H7 (cell line): Measurements from ENCODE around the gene ZNF398. TPM values are rescaled to one million over a fixed set of nuclear protein-coding genes. Genes with fewer than 3 reads are reported as not detected.

Experiments
- DNase-seq: peaks from one replicate; pipeline ENCODE4 v3.0.0; 2012
- H3K27me3 ChIP-seq: 2 replicates; pipeline ENCODE4 v1.6.0; 2011; ENCODE audit warnings: mild to moderate bottlenecking, low read length; ENCODE audit not compliant: control insufficient read depth, insufficient read depth
- H3K36me3 ChIP-seq: replicated peaks from 2 replicates; pipeline ENCODE4 v1.5.1; 2011; ENCODE audit warnings: low read length; ENCODE audit not compliant: control insufficient read depth, insufficient read depth
- H3K4me3 ChIP-seq: 2 replicates; pipeline ENCODE4 v1.5.1; 2011; ENCODE audit warnings: low read depth, mild to moderate bottlenecking, control low read depth, low read length, moderate library complexity; ENCODE audit not compliant: insufficient read depth
- total RNA-seq: library from RNA; depleted of rRNA; stranded (reverse); fragments of >200 nt; shearing (Covaris generic); gene quantifications from 2 replicates; pipeline ENCODE4 v1.2.3, GENCODE V29; 2014; rRNA removed

ZNF398 gene
- total RNA-seq: 43.0 and 55.2 TPM in 2 replicates

- DNase-seq: peak; percentile 96
- Histone ChIP-seq H3K27me3 (no peaks in the 10 kb centered on the region), H3K36me3 (peaks cover 4% of the 10 kb centered on the region), H3K4me3 (peak within 1 kb of the TSS; percentile 97)
Observed at GRCh38 chr7:149147072-149147751, at the start of gene ZNF398. Gene ZNF398, plus strand, starts transcription at chr7:149147453. Its CDS starts 290 bp downstream, at chr7:149147743.

- H3K36me3 ChIP-seq: no peaks in the 10 kb centered on the region
- H3K4me3 ChIP-seq: no peak overlapping the region
- no peaks in the 10 kb centered on the region for H3K27me3 ChIP-seq
- no peak for DNase-seq
Observed at GRCh38 chr7:149099058-149099457, 48.2 kb upstream of the ZNF398 start.

GRCh38 chr7:149100821-149101220, 46.4 kb upstream of the ZNF398 start:
- no peak overlapping the region for H3K4me3 ChIP-seq
- no peaks in the 10 kb centered on the region for H3K27me3 ChIP-seq
- H3K36me3 ChIP-seq: no peaks in the 10 kb centered on the region
- no peak for DNase-seq

GRCh38 chr7:149102666-149103065, 44.6 kb upstream of the ZNF398 start:
- Histone ChIP-seq H3K27me3 (no peaks in the 10 kb centered on the region), H3K36me3 (no peaks in the 10 kb centered on the region), H3K4me3 (no peak overlapping the region)
- no peak for DNase-seq

- Histone ChIP-seq H3K36me3 (no peaks in the 10 kb centered on the region), H3K27me3 (no peaks in the 10 kb centered on the region), H3K4me3 (no peak overlapping the region)
- peak; percentile 43 for DNase-seq
Observed at GRCh38 chr7:149103424-149103823, 43.8 kb upstream of the ZNF398 start.

- H3K36me3 ChIP-seq: no peaks in the 10 kb centered on the region
- DNase-seq: no peak
- no peak overlapping the region for H3K4me3 ChIP-seq
- no peaks in the 10 kb centered on the region for H3K27me3 ChIP-seq
Observed at GRCh38 chr7:149104214-149104613, 43.0 kb upstream of the ZNF398 start.

- Histone ChIP-seq H3K36me3 (no peaks in the 10 kb centered on the region), H3K4me3 (no peak overlapping the region), H3K27me3 (no peaks in the 10 kb centered on the region)
- DNase-seq: peak; percentile 32
Observed at GRCh38 chr7:149104749-149105148, 42.5 kb upstream of the ZNF398 start.

- Histone ChIP-seq H3K4me3 (no peak overlapping the region), H3K36me3 (no peaks in the 10 kb centered on the region), H3K27me3 (no peaks in the 10 kb centered on the region)
- DNase-seq: no peak
Observed at GRCh38 chr7:149109969-149110368, 37.3 kb upstream of the ZNF398 start.

- DNase-seq: peak; percentile 74
- Histone ChIP-seq H3K27me3 (no peaks in the 10 kb centered on the region), H3K36me3 (no peaks in the 10 kb centered on the region), H3K4me3 (peak overlapping the region; percentile 98)
Observed at GRCh38 chr7:149125189-149125862, 21.9 kb upstream of the ZNF398 start.

- peak; percentile 98 for DNase-seq
- Histone ChIP-seq H3K4me3 (peak within 1 kb of the TSS; percentile 98), H3K36me3 (no peaks in the 10 kb centered on the region; the same call in none of the 2 replicates)
Observed at GRCh38 chr7:149125863-149126661, 21.2 kb upstream of the ZNF398 start, which contains the start of gene ZNF425. Gene ZNF425, minus strand, starts transcription at chr7:149126324. Its CDS starts 111 bp downstream, at chr7:149126213.

GRCh38 chr7:149126662-149127266, 20.5 kb upstream of the ZNF398 start:
- no peak for DNase-seq

More at GRCh38 chr7:149125863-149126661, 21.2 kb upstream of the ZNF398 start, which contains the start of gene ZNF425:
- H3K27me3 ChIP-seq: no peaks in the 10 kb centered on the region

GRCh38 chr7:149130572-149131198, 16.6 kb upstream of the ZNF398 start:
- Histone ChIP-seq H3K36me3 (no peaks in the 10 kb centered on the region; the same call in none of the 2 replicates), H3K4me3 (no peak overlapping the region), H3K27me3 (no peaks in the 10 kb centered on the region)
- no peak for DNase-seq

More at GRCh38 chr7:149126662-149127266, 20.5 kb upstream of the ZNF398 start:
- peak overlapping the region; percentile 98 for H3K4me3 ChIP-seq
- no peaks in the 10 kb centered on the region for H3K27me3 ChIP-seq
- no peaks in the 10 kb centered on the region; the same call in none of the 2 replicates for H3K36me3 ChIP-seq

- Histone ChIP-seq H3K27me3 (no peaks in the 10 kb centered on the region), H3K4me3 (no peak overlapping the region), H3K36me3 (no peaks in the 10 kb centered on the region; the same call in none of the 2 replicates)
- no peak for DNase-seq
Observed at GRCh38 chr7:149133028-149133710, 14.1 kb upstream of the ZNF398 start.
